ENCODE measurements around the gene RNF34. TPM values are rescaled to one million over a fixed set of nuclear protein-coding genes. Genes with fewer than 3 reads are reported as not detected.

RNF34 gene
- total RNA-seq, 2 donors from 2014 or later: 55.5 to 55.8 TPM

DNA sequence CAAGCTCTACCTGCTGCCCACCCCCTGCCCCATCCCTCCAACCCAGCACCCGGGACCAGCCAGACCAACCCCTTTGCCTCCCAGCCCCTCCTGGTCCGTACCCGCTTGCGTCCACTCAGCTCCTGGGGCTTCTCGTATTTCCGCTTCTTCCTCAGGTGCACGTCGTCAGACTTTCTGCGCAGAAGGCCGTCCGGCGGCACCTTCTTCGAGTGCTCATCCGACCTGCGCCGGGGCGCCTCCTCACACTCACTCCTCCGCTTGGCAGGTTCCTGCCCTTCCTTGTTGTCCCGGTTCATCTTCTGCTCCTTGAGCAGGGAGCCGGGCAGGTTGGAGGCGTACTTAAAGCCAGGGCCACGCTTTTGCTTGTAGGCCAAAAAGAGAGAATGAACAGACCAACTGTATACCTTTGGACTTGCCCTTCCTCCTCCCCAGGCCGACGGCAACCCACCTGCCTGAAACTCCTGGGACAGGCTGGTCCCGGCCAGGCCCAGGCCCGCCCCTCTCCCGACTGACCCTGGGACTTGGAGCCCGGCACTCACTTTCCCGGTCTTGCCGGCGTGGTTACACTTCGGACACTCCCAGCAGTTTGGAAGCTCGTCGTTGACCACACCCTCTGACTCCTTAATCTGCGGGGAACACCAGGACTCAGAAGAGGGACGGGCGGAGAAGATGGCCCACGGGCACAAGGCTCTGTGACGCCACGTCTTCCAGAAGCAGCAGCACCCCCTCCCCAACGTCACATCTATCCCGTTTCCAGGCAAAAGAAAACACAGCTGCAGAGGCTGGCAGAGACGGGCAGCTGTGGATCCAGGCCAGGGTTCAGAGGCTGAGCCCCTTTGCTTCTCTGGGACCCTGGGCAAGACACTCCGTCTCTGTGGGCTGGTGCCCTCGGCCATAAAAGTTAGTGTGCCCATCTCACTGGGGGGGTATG, 44.3 kb downstream of the RNF34 start:
- H3K9me3 ChIP-seq: no peaks in the 10 kb centered on the region
- no peak for ATAC-seq (ENCODE audit: insufficient number of reproducible peaks, low FRiP score, low read depth)
- peaks cover 10 to 15% of the 10 kb centered on the region in 2 donors for H3K4me1 ChIP-seq (ENCODE audit: control insufficient read depth in 1 of 2, low read depth in 2 of 2)
- H3K36me3 ChIP-seq: peaks cover 23% of the 10 kb centered on the region
- no peak overlapping the region for H3K4me3 ChIP-seq
- DNase-seq (ENCODE audit: low spot score): no peak
- H3K27ac ChIP-seq: no peak overlapping the region
- no peaks in the 10 kb centered on the region for H3K27me3 ChIP-seq (replicated peaks; ENCODE audit: insufficient read depth)
- TF ChIP-seq, protein P1, sequence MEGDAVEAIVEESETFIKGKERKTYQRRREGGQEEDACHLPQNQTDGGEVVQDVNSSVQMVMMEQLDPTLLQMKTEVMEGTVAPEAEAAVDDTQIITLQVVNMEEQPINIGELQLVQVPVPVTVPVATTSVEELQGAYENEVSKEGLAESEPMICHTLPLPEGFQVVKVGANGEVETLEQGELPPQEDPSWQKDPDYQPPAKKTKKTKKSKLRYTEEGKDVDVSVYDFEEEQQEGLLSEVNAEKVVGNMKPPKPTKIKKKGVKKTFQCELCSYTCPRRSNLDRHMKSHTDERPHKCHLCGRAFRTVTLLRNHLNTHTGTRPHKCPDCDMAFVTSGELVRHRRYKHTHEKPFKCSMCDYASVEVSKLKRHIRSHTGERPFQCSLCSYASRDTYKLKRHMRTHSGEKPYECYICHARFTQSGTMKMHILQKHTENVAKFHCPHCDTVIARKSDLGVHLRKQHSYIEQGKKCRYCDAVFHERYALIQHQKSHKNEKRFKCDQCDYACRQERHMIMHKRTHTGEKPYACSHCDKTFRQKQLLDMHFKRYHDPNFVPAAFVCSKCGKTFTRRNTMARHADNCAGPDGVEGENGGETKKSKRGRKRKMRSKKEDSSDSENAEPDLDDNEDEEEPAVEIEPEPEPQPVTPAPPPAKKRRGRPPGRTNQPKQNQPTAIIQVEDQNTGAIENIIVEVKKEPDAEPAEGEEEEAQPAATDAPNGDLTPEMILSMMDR (IDR thresholded peaks at IDR 0.05): no peak

DNA sequence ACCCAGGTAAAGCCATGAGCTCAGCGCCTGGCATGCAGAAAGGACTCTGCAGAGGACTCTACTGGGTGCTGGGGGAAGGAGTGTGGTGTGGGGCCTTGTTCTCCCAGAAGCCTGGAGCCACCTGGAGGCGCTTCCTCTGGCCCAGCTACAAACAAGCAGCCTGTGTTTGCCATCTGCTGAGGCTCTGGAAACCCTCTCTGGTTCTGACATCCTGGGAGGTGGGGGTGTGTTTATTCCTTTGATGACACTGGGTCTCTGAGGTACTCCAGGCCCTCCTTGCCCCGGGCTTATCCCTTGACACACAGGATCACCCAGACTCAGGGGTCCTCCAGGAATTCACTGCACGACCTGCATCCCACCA, 44.9 kb downstream of the RNF34 start:
- Histone ChIP-seq H3K36me3 (peaks cover 19% of the 10 kb centered on the region), H3K27me3 (replicated peaks; ENCODE audit: insufficient read depth) (no peaks in the 10 kb centered on the region), H3K4me1 (ENCODE audit: control insufficient read depth in 1 of 2, low read depth in 2 of 2) (peaks cover 15% of the 10 kb centered on the region in 2 donors), H3K27ac (no peak overlapping the region), H3K9me3 (no peaks in the 10 kb centered on the region), H3K4me3 (no peak overlapping the region)
- DNase-seq (ENCODE audit: low spot score): no peak
- TF ChIP-seq, protein P1 (IDR thresholded peaks at IDR 0.05): no peak
- ATAC-seq (ENCODE audit: insufficient number of reproducible peaks, low FRiP score, low read depth): no peak

DNA sequence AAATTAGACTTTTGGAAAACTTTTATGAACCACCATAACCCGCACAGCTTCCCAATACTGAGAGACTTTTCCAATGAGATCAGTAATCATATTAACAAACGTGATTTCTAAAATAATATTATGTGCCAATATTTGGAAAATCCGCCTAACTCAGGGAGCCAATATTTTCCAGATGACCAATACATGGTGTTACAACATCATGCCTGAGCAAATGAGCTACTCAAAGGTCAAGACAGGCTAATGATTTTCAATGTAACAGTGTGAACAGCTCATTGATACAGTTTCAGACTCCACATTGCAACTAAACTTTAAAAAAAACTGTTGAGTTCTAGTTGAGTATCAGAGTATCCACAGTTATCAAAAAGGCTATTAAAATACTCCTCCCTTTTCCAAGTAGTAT, 46.8 kb downstream of the RNF34 start:
- ATAC-seq (ENCODE audit: insufficient number of reproducible peaks, low FRiP score, low read depth) (no peak), DNase-seq (ENCODE audit: low spot score) (no peak)
- Histone ChIP-seq H3K9me3 (no peaks in the 10 kb centered on the region), H3K36me3 (peaks cover 2% of the 10 kb centered on the region), H3K27me3 (replicated peaks; ENCODE audit: insufficient read depth) (no peaks in the 10 kb centered on the region), H3K4me3 (no peak overlapping the region), H3K27ac (no peak overlapping the region), H3K4me1 (ENCODE audit: control insufficient read depth in 1 of 2, low read depth in 2 of 2) (peaks cover 20 to 22% of the 10 kb centered on the region in 2 donors)
- TF ChIP-seq, protein P1 (IDR thresholded peaks at IDR 0.05): no peak

DNA sequence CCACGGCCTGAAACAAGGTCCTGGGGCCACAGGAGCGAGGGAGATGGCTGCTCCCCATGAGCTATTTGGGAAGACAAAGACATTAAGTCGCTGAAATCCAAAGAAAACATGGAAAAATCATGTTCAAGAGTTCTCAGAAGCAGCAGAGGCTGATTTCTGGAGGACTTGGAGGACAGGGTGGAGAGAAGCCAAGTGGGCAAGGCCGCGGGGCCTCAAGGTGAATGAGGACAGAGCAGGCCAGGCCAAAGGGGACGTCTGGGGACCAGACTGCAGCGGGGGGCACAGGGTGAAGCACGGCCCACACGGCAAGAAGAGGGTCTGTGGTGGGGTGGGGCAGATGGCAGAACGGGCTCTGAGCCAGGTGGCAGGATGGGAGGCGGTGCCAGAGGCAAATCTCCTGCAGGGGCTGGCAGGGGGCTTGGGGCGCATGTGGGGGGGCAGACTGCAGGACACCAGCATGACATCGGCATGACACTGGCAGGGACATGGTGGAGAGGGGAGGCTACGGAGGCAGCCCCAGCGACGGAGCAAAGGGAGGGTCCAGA, 48.9 kb downstream of the RNF34 start:
- no peak overlapping the region for H3K4me3 ChIP-seq
- no peak overlapping the region for H3K27ac ChIP-seq
- H3K27me3 ChIP-seq (replicated peaks; ENCODE audit: insufficient read depth): no peaks in the 10 kb centered on the region
- H3K36me3 ChIP-seq: no peaks in the 10 kb centered on the region
- DNase-seq (ENCODE audit: low spot score) (no peak), ATAC-seq (ENCODE audit: insufficient number of reproducible peaks, low FRiP score, low read depth) (no peak)
- TF ChIP-seq, protein P1 (IDR thresholded peaks at IDR 0.05): no peak
- H3K9me3 ChIP-seq: no peaks in the 10 kb centered on the region
- peaks cover 28 to 30% of the 10 kb centered on the region in 2 donors for H3K4me1 ChIP-seq (ENCODE audit: control insufficient read depth in 1 of 2, low read depth in 2 of 2)

DNA sequence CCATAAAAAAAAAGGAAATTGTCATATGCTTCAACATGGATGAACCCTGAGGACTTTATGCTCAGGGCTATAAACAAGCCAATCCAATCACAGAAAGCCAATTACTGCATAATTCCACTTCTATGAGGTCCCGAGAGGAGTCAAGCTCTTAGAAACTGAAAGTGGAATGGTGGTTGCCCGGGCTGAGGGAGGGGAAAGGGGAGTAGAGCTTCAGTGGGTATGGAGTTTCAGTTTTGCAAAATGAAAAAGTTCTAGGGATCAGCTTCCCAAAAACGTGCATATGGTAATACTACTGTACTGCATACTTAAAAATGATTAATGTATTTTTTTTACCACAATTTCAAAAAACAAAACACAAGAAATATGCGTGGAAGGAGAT, 52.0 kb downstream of the RNF34 start:
- H3K9me3 ChIP-seq: no peaks in the 10 kb centered on the region
- TF ChIP-seq, protein P1 (IDR thresholded peaks at IDR 0.05): no peak
- H3K27me3 ChIP-seq (replicated peaks; ENCODE audit: insufficient read depth): no peaks in the 10 kb centered on the region
- peak overlapping the region; percentile 52 to 60 for H3K27ac ChIP-seq
- no peaks in the 10 kb centered on the region for H3K36me3 ChIP-seq
- peak overlapping the region; percentile 27 for H3K4me3 ChIP-seq
- ATAC-seq (ENCODE audit: insufficient number of reproducible peaks, low FRiP score, low read depth) (no peak), DNase-seq (ENCODE audit: low spot score) (no peak)
- peaks cover 28 to 31% of the 10 kb centered on the region in 2 donors for H3K4me1 ChIP-seq (ENCODE audit: control insufficient read depth in 1 of 2, low read depth in 2 of 2)
